ENCODE results near the gene DDO. TPM values are rescaled to one million over a fixed set of nuclear protein-coding genes. Genes with fewer than 3 reads are reported as not detected.

Gene DDO
- total RNA-seq, 4 donors from 2014 or later, result 1.4 to 3.6 (median 2.3) TPM

GRCh38 chr6:110412360-110412759, 3.0 kb downstream of the DDO start:
- peaks cover 0 to 12% of the 10 kb centered on the region in 2 donors for H3K36me3 ChIP-seq
- no peaks in the 10 kb centered on the region for H3K9me3 ChIP-seq
- H3K27me3 ChIP-seq, result no peaks in the 10 kb centered on the region
- ATAC-seq, result no peak
- H3K27ac ChIP-seq, result no peak overlapping the region
- H3K4me3 ChIP-seq, result no peak overlapping the region
- TF ChIP-seq POLR2A (IDR thresholded peaks at IDR 0.05) (no peak), CTCF (IDR thresholded peaks at IDR 0.05) (no peak), EP300 (IDR thresholded peaks at IDR 0.05) (no peak), POLR2AphosphoS5 (IDR thresholded peaks at IDR 0.05) (no peak)
- H3K4me1 ChIP-seq, result peaks cover 0 to 22% (median 0%) of the 10 kb centered on the region in 3 donors
- 75 to 98% methylated on average over 2 to 4 of the region's 8 CpGs for WGBS, 2 donors (ENCODE audit: low coverage in 1 of 2)

- H3K36me3 ChIP-seq, result peaks cover 0 to 19% of the 10 kb centered on the region in 2 donors
- H3K9me3 ChIP-seq, result no peaks in the 10 kb centered on the region
- no peak overlapping the region for H3K4me3 ChIP-seq
- peaks cover 0 to 12% (median 0%) of the 10 kb centered on the region in 3 donors for H3K4me1 ChIP-seq
- no peak overlapping the region for H3K27ac ChIP-seq
- no peak for ATAC-seq
- H3K27me3 ChIP-seq, result no peaks in the 10 kb centered on the region
- no peak for TF ChIP-seq CTCF (IDR thresholded peaks at IDR 0.05)
- no peak for TF ChIP-seq EP300 (IDR thresholded peaks at IDR 0.05)
- TF ChIP-seq POLR2A (IDR thresholded peaks at IDR 0.05), result no peak
- no peak for TF ChIP-seq POLR2AphosphoS5 (IDR thresholded peaks at IDR 0.05)
- WGBS, 2 donors (ENCODE audit: low coverage in 1 of 2), result 45 to 70% methylated on average over 2 to 4 of the region's 4 CpGs
Measured at GRCh38 chr6:110410511-110410910, 4.9 kb downstream of the DDO start.

GRCh38 chr6:110409794-110410193, 5.6 kb downstream of the DDO start:
- H3K4me3 ChIP-seq, result no peak overlapping the region
- H3K27ac ChIP-seq, result no peak overlapping the region
- H3K4me1 ChIP-seq, result peaks cover 0 to 4% (median 0%) of the 10 kb centered on the region in 3 donors
- no peaks in the 10 kb centered on the region for H3K9me3 ChIP-seq
- peaks cover 0 to 19% of the 10 kb centered on the region in 2 donors for H3K36me3 ChIP-seq
- no peak for ATAC-seq
- no peaks in the 10 kb centered on the region for H3K27me3 ChIP-seq
- TF ChIP-seq POLR2AphosphoS5 (IDR thresholded peaks at IDR 0.05) (no peak), EP300 (IDR thresholded peaks at IDR 0.05) (no peak), CTCF (IDR thresholded peaks at IDR 0.05) (no peak), POLR2A (IDR thresholded peaks at IDR 0.05) (no peak)

GRCh38 chr6:110408901-110409300, 6.5 kb downstream of the DDO start:
- no peaks in the 10 kb centered on the region for H3K27me3 ChIP-seq
- H3K4me3 ChIP-seq, result no peak overlapping the region
- TF ChIP-seq EP300 (IDR thresholded peaks at IDR 0.05) (no peak), POLR2AphosphoS5 (IDR thresholded peaks at IDR 0.05) (no peak), CTCF (IDR thresholded peaks at IDR 0.05) (no peak), POLR2A (IDR thresholded peaks at IDR 0.05) (no peak)
- ATAC-seq, result no peak
- H3K9me3 ChIP-seq, result no peaks in the 10 kb centered on the region
- H3K36me3 ChIP-seq, result peaks cover 0 to 19% of the 10 kb centered on the region in 2 donors
- no peak overlapping the region for H3K27ac ChIP-seq
- 63% methylated on average over 2 of the region's 6 CpGs; no CpG with 5 or more reads in 1 of the 2 donors for WGBS, 2 donors (ENCODE audit: low coverage in 1 of 2)
- no peaks in the 10 kb centered on the region for H3K4me1 ChIP-seq

- no peak for TF ChIP-seq EP300 (IDR thresholded peaks at IDR 0.05)
- no peak for TF ChIP-seq POLR2AphosphoS5 (IDR thresholded peaks at IDR 0.05)
- no peak for TF ChIP-seq CTCF (IDR thresholded peaks at IDR 0.05)
- TF ChIP-seq POLR2A (IDR thresholded peaks at IDR 0.05), result no peak
- Histone ChIP-seq H3K4me3 (no peak overlapping the region), H3K9me3 (no peaks in the 10 kb centered on the region), H3K4me1 (peaks cover 0 to 8% (median 0%) of the 10 kb centered on the region in 3 donors), H3K27ac (no peak overlapping the region), H3K36me3 (peaks cover 0 to 19% of the 10 kb centered on the region in 2 donors), H3K27me3 (no peaks in the 10 kb centered on the region)
- no peak for ATAC-seq
- WGBS, 2 donors (ENCODE audit: low coverage in 1 of 2), result 44 to 78% methylated on average over 7 to 8 of the region's 8 CpGs
Measured at GRCh38 chr6:110404607-110405006, 10.8 kb downstream of the DDO start.

All from gastroesophageal sphincter (tissue), 4 donors.